Uterus (tissue), 4 donors: Measurements from ENCODE around the gene THOC6. TPM values are rescaled to one million over a fixed set of nuclear protein-coding genes. Genes with fewer than 3 reads are reported as not detected.

Experiments used
- DNase-seq, 2 donors: peaks; one replicate each; pipeline ENCODE4 v3.0.0-alpha.2; 2019 to 2020
- H3K27ac ChIP-seq, 2 donors: fragments of 200-600 bp; sonication (generic); 1 replicate in 1 of 2; 2 replicates in 1 of 2; pipeline ENCODE4 v1.5.1; 2016 to 2018
- H3K27me3 ChIP-seq, 2 donors: fragments of 200-600 bp; sonication (generic); one replicate each; pipeline ENCODE4 v1.5.1; 2018 to 2019; ENCODE audit warnings: control low read depth in 1 of 2
- H3K36me3 ChIP-seq, 2 donors: fragments of 200-600 bp; sonication (generic); one replicate each; pipeline ENCODE4 v1.5.1; 2019; ENCODE audit warnings: control low read depth in 1 of 2
- H3K4me1 ChIP-seq, 2 donors: fragments of 200-600 bp; sonication (generic); one replicate each; pipeline ENCODE4 v1.5.1; 2018 to 2019; ENCODE audit warnings: control low read depth in 1 of 2
- H3K4me3 ChIP-seq, 2 donors: fragments of 200-600 bp; sonication (generic); 1 replicate in 1 of 2; 2 replicates in 1 of 2; pipeline ENCODE4 v1.5.1; 2018 to 2019; ENCODE audit warnings: mild to moderate bottlenecking in 1 of 2
- H3K9me3 ChIP-seq, 2 donors: fragments of 200-600 bp; sonication (generic); one replicate each; pipeline ENCODE4 v1.5.1; 2019; ENCODE audit warnings: control low read depth in 1 of 2
- CTCF ChIP-seq, 4 experiments: fragments of 200-600 bp in 2 of 4; fragments of 450-650 bp in 2 of 4; sonication (generic) in 2 of 4; IDR thresholded peaks; one replicate each; pipeline ENCODE4 v1.5.1; 2016 to 2019; ENCODE audit warnings: antibody characterized with exemption in 4 of 4, mild to moderate bottlenecking in 2 of 4, moderate library complexity in 1 of 4
- POLR2A ChIP-seq, 2 donors: fragments of 450-650 bp; IDR thresholded peaks; one replicate each; pipeline ENCODE4 v1.6.1; 2016; ENCODE audit warnings: antibody characterized with exemption in 2 of 2, mild to moderate bottlenecking in 1 of 2, moderate library complexity in 1 of 2
- intact Hi-C: fragments of 100-400 bp; cut with DNase I; formaldehyde crosslinking; loops from one replicate; pipeline ENCODE4 v1.15.1; 2023; ENCODE audit warnings: low total_unique reads
- total RNA-seq, 4 donors: library from RNA; depleted of rRNA in 3 of 4; stranded (reverse); fragments of >200 nt in 3 of 4; gene quantifications; one replicate each; pipeline versions ENCODE4 v1.1.0 to v1.2.4, GENCODE V29; 2014 to 2023
- donor health status: DM: yes; HTN: yes; CAD: no.

THOC6 gene
- total RNA-seq, 4 donors from 2014 or later = 3.8 to 29.0 (median 22.3) TPM

GRCh38 chr16:2976673-2977072 lies 47.2 kb upstream of the THOC6 start:
- no peak for DNase-seq

GRCh38 chr16:2977440-2977839 lies 46.4 kb upstream of the THOC6 start:
- TF ChIP-seq CTCF (IDR thresholded peaks at IDR 0.05) = no peak
- TF ChIP-seq POLR2A (IDR thresholded peaks at IDR 0.05) = no peak
- no peaks in the 10 kb centered on the region for H3K27me3 ChIP-seq
- intact Hi-C loops = no loop called here
- no peak overlapping the region for H3K4me3 ChIP-seq
- DNase-seq = no peak
- H3K4me1 ChIP-seq = peaks cover 0 to 7% of the 10 kb centered on the region in 2 donors
- no peaks in the 10 kb centered on the region for H3K9me3 ChIP-seq
- H3K36me3 ChIP-seq = no peaks in the 10 kb centered on the region
- no peak overlapping the region for H3K27ac ChIP-seq

More at GRCh38 chr16:2976673-2977072, 47.2 kb upstream of the THOC6 start:
- Histone ChIP-seq H3K4me1 (peaks cover 0 to 7% of the 10 kb centered on the region in 2 donors), H3K36me3 (no peaks in the 10 kb centered on the region), H3K9me3 (no peaks in the 10 kb centered on the region), H3K27me3 (no peaks in the 10 kb centered on the region), H3K27ac (no peak overlapping the region), H3K4me3 (no peak overlapping the region)
- no peak for TF ChIP-seq CTCF (IDR thresholded peaks at IDR 0.05)
- TF ChIP-seq POLR2A (IDR thresholded peaks at IDR 0.05) = no peak
- intact Hi-C loops = no loop called here

- H3K27ac ChIP-seq = no peak overlapping the region
- H3K36me3 ChIP-seq = no peaks in the 10 kb centered on the region
- peaks cover 0 to 13% of the 10 kb centered on the region in 2 donors for H3K4me1 ChIP-seq
- no peaks in the 10 kb centered on the region for H3K27me3 ChIP-seq
- H3K9me3 ChIP-seq = no peaks in the 10 kb centered on the region
- no peak for DNase-seq
- TF ChIP-seq CTCF (IDR thresholded peaks at IDR 0.05) = no peak
- peak overlapping the region in 1 of 2 donors; percentile 78 for H3K4me3 ChIP-seq
- intact Hi-C loops = no loop called here
Observed at GRCh38 chr16:2979669-2980226, 44.1 kb upstream of the THOC6 start.

- intact Hi-C loops = no loop called here
- TF ChIP-seq POLR2A (IDR thresholded peaks at IDR 0.05) (peak; percentile 72 to 98), CTCF (IDR thresholded peaks at IDR 0.05) (peak in 1 of 4 experiments; percentile 10)
- no peaks in the 10 kb centered on the region for H3K9me3 ChIP-seq
- peak within 1 kb of the TSS; percentile 76 to 86 for H3K27ac ChIP-seq
- H3K36me3 ChIP-seq = no peaks in the 10 kb centered on the region
- no peaks in the 10 kb centered on the region for H3K27me3 ChIP-seq
- peak within 1 kb of the TSS; percentile 69 to 78 for H3K4me3 ChIP-seq
- peak; percentile 84 to 94 for DNase-seq
- H3K4me1 ChIP-seq = peaks cover 0 to 13% of the 10 kb centered on the region in 2 donors
Observed at GRCh38 chr16:2980227-2981176, 43.3 kb upstream of the THOC6 start, which contains the start of gene PKMYT1. TSS of gene PKMYT1 (minus strand) at chr16:2980446. CDS start at chr16:2979657, 789 bp downstream.
